ENCODE measurements around the gene PAX5.

DNA sequence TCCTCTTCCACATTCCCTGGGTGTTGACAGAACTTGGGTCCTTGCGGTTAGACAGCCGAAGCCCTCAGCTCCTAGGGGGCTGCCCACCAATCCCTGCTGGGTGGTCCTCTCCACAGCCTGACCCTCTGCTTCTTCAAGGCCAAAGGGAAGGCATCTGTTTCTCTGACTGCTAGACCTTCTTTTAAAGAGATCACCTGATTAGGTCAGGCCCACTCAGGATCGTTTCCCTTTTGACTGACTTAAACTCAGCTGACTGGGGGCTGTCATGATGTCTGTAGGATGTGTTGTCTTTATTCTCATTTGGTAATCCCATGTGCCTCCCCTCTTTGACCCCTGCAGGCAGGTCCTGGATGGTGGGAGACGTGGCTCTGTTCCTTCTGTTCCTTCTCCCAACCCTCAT lies 207.5 kb downstream of the PAX5 start:
- TF ChIP-seq CTCF (conservative IDR thresholded peaks at IDR 0.05) (no peak), ZFX (IDR thresholded peaks at IDR 0.05) (no peak)
